Upper lobe of right lung (tissue), 1 donor: ENCODE measurements around the gene PHF21B. TPM values are rescaled to one million over a fixed set of nuclear protein-coding genes. Genes with fewer than 3 reads are reported as not detected.

Source experiments
- ATAC-seq: fragments of 200-7000 bp; cut with Tn5 transposase; one replicate; pipeline ENCODE4 v1.9.1; 2020; ENCODE audit warnings: mild to moderate bottlenecking, moderate library complexity
- DNase-seq: peaks from one replicate; pipeline ENCODE4 v3.0.0-alpha.2; 2020
- H3K27ac ChIP-seq: fragments of 200-600 bp; one replicate; pipeline ENCODE4 v1.8.0; 2022
- H3K27me3 ChIP-seq: fragments of 200-600 bp; one replicate; pipeline ENCODE4 v1.8.0; 2022; ENCODE audit warnings: mild to moderate bottlenecking
- H3K36me3 ChIP-seq: fragments of 200-600 bp; one replicate; pipeline ENCODE4 v1.8.0; 2022
- H3K4me1 ChIP-seq: fragments of 200-600 bp; one replicate; pipeline ENCODE4 v1.8.0; 2022
- H3K4me3 ChIP-seq: fragments of 200-600 bp; one replicate; pipeline ENCODE4 v1.8.0; 2022; ENCODE audit warnings: mild to moderate bottlenecking
- H3K9me3 ChIP-seq: fragments of 200-600 bp; one replicate; pipeline ENCODE4 v1.8.0; 2022
- intact Hi-C: fragments of 100-400 bp; cut with DNase I; formaldehyde crosslinking; loops from one replicate; pipeline ENCODE4 v1.11.0; 2022
- total RNA-seq: library from RNA; stranded (reverse); fragmentation: NEBNext Ultra II Directional; extraction: Animal tissue kit (Norgen Biotek cat#: 25700); gene quantifications from one replicate; pipeline ENCODE4 v1.2.1, GENCODE V29; 2021
- TF ChIP-seq, protein P1 (sequence below): fragments of 200-600 bp; IDR thresholded peaks from one replicate; pipeline ENCODE4 v1.8.0; 2022; ENCODE audit warnings: antibody characterized with exemption
- donor health status: DM: no; HTN: yes; CAD: no; lungs with severe emphysema.

The PHF21B gene
- total RNA-seq, 1 donor from 2014 or later, result 0.12 TPM

DNA sequence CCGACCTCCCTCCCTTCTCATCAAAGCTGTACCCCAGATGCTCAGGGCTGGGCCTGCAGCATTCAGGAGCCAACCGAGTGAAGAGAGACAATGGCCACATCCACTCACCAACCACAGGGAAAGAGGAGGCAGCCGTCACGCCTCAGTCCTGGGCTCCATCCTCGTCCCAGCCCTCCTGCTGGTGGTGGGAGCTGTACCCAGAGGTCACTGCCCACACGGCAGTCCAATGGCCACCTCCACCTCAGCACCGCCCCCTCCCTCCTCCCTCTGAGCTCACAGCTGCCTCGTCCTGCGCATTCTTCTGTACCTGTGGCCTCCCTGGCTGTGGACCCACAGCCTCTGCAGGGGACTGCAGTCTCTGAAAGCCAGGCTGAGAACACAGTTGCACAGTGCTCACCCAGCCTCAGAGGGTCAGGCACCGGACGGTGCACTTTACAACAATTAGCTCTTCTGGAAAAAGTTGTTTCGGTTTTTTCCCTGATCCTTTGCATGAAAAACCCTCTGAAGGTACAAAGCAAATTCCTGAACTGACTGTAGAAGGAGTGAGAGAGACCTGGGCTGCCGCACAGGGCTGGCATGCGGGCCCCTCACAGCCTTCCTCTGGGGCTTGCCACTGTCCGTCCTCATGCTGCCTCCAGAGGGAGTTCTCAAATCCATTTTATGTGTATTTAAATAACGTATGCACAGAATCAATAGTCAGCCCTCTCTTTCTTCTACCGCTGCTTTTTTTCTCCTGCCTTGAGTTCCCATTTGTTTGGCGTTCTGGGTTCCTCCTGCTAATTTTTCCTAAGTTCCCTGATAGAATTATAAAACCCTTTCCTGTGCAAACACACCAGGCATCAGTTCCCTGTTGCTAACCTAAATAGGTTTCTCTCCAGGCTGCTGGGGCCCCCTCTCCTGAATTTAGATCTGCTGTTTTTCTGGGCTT lies 52.7 kb downstream of the PHF21B start:
- DNase-seq (no peak), ATAC-seq (no peak)
- TF ChIP-seq, protein P1, sequence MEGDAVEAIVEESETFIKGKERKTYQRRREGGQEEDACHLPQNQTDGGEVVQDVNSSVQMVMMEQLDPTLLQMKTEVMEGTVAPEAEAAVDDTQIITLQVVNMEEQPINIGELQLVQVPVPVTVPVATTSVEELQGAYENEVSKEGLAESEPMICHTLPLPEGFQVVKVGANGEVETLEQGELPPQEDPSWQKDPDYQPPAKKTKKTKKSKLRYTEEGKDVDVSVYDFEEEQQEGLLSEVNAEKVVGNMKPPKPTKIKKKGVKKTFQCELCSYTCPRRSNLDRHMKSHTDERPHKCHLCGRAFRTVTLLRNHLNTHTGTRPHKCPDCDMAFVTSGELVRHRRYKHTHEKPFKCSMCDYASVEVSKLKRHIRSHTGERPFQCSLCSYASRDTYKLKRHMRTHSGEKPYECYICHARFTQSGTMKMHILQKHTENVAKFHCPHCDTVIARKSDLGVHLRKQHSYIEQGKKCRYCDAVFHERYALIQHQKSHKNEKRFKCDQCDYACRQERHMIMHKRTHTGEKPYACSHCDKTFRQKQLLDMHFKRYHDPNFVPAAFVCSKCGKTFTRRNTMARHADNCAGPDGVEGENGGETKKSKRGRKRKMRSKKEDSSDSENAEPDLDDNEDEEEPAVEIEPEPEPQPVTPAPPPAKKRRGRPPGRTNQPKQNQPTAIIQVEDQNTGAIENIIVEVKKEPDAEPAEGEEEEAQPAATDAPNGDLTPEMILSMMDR, result no peak

GRCh38 chr22:44955102-44955501 lies 54.7 kb downstream of the PHF21B start:
- intact Hi-C loops, result no loop called here
- DNase-seq (no peak), ATAC-seq (no peak)
- H3K27me3 ChIP-seq, result peaks cover 4% of the 10 kb centered on the region
- no peak overlapping the region for H3K27ac ChIP-seq
- H3K9me3 ChIP-seq, result no peaks in the 10 kb centered on the region
- H3K36me3 ChIP-seq, result no peaks in the 10 kb centered on the region
- TF ChIP-seq, protein P1, result no peak
- H3K4me1 ChIP-seq, result no peaks in the 10 kb centered on the region
- no peak overlapping the region for H3K4me3 ChIP-seq

More for the DNA sequence above, 52.7 kb downstream of the PHF21B start:
- Histone ChIP-seq H3K27me3 (no peaks in the 10 kb centered on the region), H3K4me3 (no peak overlapping the region), H3K27ac (no peak overlapping the region), H3K9me3 (no peaks in the 10 kb centered on the region), H3K36me3 (no peaks in the 10 kb centered on the region), H3K4me1 (no peaks in the 10 kb centered on the region)
- intact Hi-C loops, result no loop called here

DNA sequence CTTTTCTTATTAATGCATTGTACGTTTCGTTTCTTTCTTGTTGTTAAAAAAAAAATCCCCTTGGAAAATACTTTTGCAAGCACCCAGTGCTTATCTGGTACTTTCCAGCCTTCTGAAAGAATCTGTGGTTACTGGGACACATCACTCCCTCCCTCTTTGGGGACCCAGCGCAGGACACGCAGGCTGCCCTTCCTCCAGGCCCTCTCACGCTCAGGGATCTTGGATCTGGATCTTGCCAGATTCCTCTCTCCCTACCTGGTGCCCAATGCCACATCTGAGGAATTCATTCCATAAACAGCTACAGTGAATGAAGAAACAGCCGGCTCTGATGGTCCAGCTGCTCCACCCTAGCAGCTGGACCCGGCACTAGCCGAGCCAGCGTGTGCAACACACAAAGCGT lies 55.7 kb downstream of the PHF21B start:
- no peaks in the 10 kb centered on the region for H3K36me3 ChIP-seq
- peaks cover 4% of the 10 kb centered on the region for H3K27me3 ChIP-seq
- H3K4me1 ChIP-seq, result no peaks in the 10 kb centered on the region
- DNase-seq (no peak), ATAC-seq (no peak)
- no peak overlapping the region for H3K27ac ChIP-seq
- TF ChIP-seq, protein P1, result no peak
- intact Hi-C loops, result no loop called here
- no peaks in the 10 kb centered on the region for H3K9me3 ChIP-seq
- no peak overlapping the region for H3K4me3 ChIP-seq

DNA sequence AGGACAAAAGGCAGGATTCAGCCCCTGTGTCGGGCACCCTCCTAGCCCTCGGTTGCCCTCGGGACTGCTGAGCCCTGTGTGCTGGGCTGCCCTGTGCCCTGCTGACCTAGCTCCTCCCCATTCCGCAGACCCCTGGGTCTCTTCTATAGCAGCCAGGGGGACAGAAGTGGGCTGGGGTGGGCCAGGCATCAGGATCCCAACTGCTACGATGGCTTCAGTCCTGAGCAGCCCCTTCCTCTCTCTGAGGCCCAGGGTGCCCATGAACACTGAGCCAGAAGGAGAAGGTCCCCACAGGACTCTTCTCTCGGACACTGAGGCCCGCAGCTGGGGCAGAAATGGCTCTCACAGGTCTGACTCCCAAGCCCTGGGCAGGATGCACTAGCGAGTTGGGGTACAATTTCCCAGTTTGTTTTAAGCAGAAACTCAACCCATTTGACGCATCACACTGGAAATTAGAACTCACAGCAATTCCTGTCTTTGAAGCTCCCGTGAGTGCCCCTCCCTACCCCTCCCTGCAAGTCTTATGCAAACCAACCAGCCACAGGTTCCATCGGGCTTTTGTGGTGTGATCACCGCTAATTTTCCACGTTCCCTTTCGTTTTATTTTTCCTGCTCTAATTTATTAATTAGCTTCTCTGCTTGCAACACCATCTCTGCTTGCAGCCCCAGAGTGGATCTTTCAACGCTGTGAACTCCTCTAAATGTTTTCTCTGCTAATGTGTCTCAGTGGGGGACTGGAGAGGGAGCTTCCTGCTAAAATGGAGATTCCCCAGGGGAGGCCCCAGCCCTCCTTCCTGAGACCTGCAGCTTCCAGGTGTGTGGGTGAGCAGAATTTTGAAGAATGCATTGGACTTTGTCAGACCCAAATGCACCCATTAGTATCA lies 56.7 kb downstream of the PHF21B start:
- H3K4me1 ChIP-seq, result no peaks in the 10 kb centered on the region
- intact Hi-C loops, result no loop called here
- ATAC-seq, result no peak

DNA sequence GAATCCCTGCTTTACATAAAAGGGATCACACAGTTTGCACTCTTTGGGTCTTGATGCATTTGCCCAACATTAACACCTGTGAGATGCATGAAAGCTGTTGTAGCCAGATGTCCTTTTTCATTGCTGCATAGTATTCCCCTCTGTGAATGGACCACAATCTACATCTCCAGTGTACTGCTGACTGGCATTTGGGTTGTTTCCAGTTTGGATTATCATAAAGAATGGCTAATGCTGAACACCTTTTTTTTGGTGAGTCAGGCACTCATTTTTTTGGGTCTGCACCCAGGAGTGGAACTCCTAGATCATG lies 58.3 kb downstream of the PHF21B start:
- Histone ChIP-seq H3K4me3 (no peak overlapping the region), H3K27ac (no peak overlapping the region), H3K36me3 (no peaks in the 10 kb centered on the region), H3K4me1 (no peaks in the 10 kb centered on the region), H3K9me3 (no peaks in the 10 kb centered on the region), H3K27me3 (peaks cover 4% of the 10 kb centered on the region)
- DNase-seq (no peak), ATAC-seq (no peak)
- intact Hi-C loops, result no loop called here
- TF ChIP-seq, protein P1, result no peak

More for the DNA sequence above, 56.7 kb downstream of the PHF21B start:
- Histone ChIP-seq H3K27me3 (peaks cover 4% of the 10 kb centered on the region), H3K27ac (no peak overlapping the region), H3K4me3 (no peak overlapping the region), H3K36me3 (no peaks in the 10 kb centered on the region), H3K9me3 (no peaks in the 10 kb centered on the region)
- no peak for DNase-seq
- TF ChIP-seq, protein P1, result no peak
